HepG2 (cell line): ENCODE data around the gene SHANK3. TPM values are rescaled to one million over a fixed set of nuclear protein-coding genes. Genes with fewer than 3 reads are reported as not detected.

Source experiments
- CREM ChIP-seq, 2 experiments: sonication (generic) in 1 of 2; formaldehyde crosslinking in 1 of 2; IDR thresholded peaks; 2 replicates each; pipeline versions ENCODE4 v1.4.0 to v1.6.1; 2016 to 2020; ENCODE audit warnings: antibody characterized with exemption in 1 of 2, mild to moderate bottlenecking in 1 of 2, missing genetic modification reagents in 1 of 2
- ELF3 ChIP-seq: IDR thresholded peaks from 2 replicates; pipeline ENCODE4 v1.6.1; 2016; ENCODE audit warnings: missing genetic modification reagents, missing compliant biosample characterization
- ERF ChIP-seq: IDR thresholded peaks from 2 replicates; pipeline ENCODE4 v1.6.1; 2018; ENCODE audit warnings: missing biosample characterization, missing genetic modification reagents
- FOXC1 ChIP-seq: sonication (generic); formaldehyde crosslinking; IDR thresholded peaks from 2 replicates; pipeline ENCODE4 v1.8.0; 2022; ENCODE audit warnings: mild to moderate bottlenecking, missing genetic modification reagents, borderline replicate concordance
- GABPB1 ChIP-seq: IDR thresholded peaks from 2 replicates; pipeline ENCODE4 v1.6.1; 2016; ENCODE audit warnings: mild to moderate bottlenecking, missing genetic modification reagents, moderate library complexity, missing compliant biosample characterization
- HIVEP1 ChIP-seq: sonication (generic); formaldehyde crosslinking; IDR thresholded peaks from 2 replicates; pipeline ENCODE4 v1.4.0; 2020; ENCODE audit warnings: mild to moderate bottlenecking, missing genetic modification reagents
- KAT7 ChIP-seq: IDR thresholded peaks from 2 replicates; pipeline ENCODE4 v1.6.1; 2018; ENCODE audit warnings: borderline replicate concordance, missing compliant biosample characterization
- KLF15 ChIP-seq: sonication (generic); formaldehyde crosslinking; IDR thresholded peaks from 2 replicates; pipeline ENCODE4 v1.8.1; 2023; ENCODE audit warnings: borderline replicate concordance, mild to moderate bottlenecking, inconsistent platforms, missing genetic modification reagents, mixed read lengths
- MED13 ChIP-seq: sonication (generic); formaldehyde crosslinking; IDR thresholded peaks from 2 replicates; pipeline ENCODE4 v1.5.0; 2020; ENCODE audit warnings: missing genetic modification reagents
- NAIF1 ChIP-seq: sonication (generic); formaldehyde crosslinking; IDR thresholded peaks from 2 replicates; pipeline ENCODE4 v1.5.0; 2020; ENCODE audit warnings: mild to moderate bottlenecking, missing genetic modification reagents, borderline replicate concordance
- PAWR ChIP-seq: sonication (generic); formaldehyde crosslinking; IDR thresholded peaks from 2 replicates; pipeline ENCODE4 v1.4.0; 2020; ENCODE audit warnings: missing genetic modification reagents, mild to moderate bottlenecking, borderline replicate concordance
- POLR2AphosphoS5 ChIP-seq: IDR thresholded peaks from 2 replicates; pipeline ENCODE4 v1.6.1; 2012; ENCODE audit warnings: low read depth, low read length
- TBX2 ChIP-seq: sonication (generic); formaldehyde crosslinking; IDR thresholded peaks from 2 replicates; pipeline ENCODE4 v1.5.0; 2020; ENCODE audit warnings: missing genetic modification reagents, mild to moderate bottlenecking, borderline replicate concordance
- ZBTB26 ChIP-seq: IDR thresholded peaks from 2 replicates; pipeline ENCODE4 v1.6.1; 2016; ENCODE audit warnings: missing compliant biosample characterization, missing genetic modification reagents, borderline replicate concordance
- ZBTB43 ChIP-seq: sonication (generic); formaldehyde crosslinking; conservative IDR thresholded peaks from 2 replicates; pipeline ENCODE4 v1.4.0; 2020; ENCODE audit warnings: missing genetic modification reagents
- ZNF235 ChIP-seq: sonication (generic); formaldehyde crosslinking; IDR thresholded peaks from 2 replicates; pipeline ENCODE4 v1.8.1; 2023; ENCODE audit warnings: mild to moderate bottlenecking, missing genetic modification reagents, borderline replicate concordance
- ZNF546 ChIP-seq: sonication (generic); formaldehyde crosslinking; conservative IDR thresholded peaks from 2 replicates; pipeline ENCODE4 v1.8.1; 2023; ENCODE audit warnings: mild to moderate bottlenecking, missing genetic modification reagents
- ZSCAN22 ChIP-seq: sonication (generic); formaldehyde crosslinking; IDR thresholded peaks from 2 replicates; pipeline ENCODE4 v1.4.0; 2020; ENCODE audit warnings: mild to moderate bottlenecking, missing genetic modification reagents
- polyA plus RNA-seq, 8 experiments: library from polyadenylated mRNA; depleted of rRNA in 3 of 8; stranded (reverse) in 7 of 8; unstranded in 1 of 8; fragments of >200 nt; fragmentation: Illumina TruSeq in 4 of 8; extraction: Trizol in 4 of 8; gene quantifications; 2 replicates each; pipeline versions ENCODE4 v1.2.1 to v1.2.3, GENCODE V29; 2011 to 2016; ENCODE audit warnings: low read depth in 4 of 8, missing spikeins in 1 of 8, mixed read lengths in 1 of 8; ENCODE audit not compliant: insufficient read depth in 1 of 8
- total RNA-seq, 5 experiments: library from RNA; depleted of rRNA; stranded (reverse); fragments of >200 nt; fragmentation: Illumina TruSeq; extraction: Trizol; gene quantifications; 2 replicates each; pipeline ENCODE4 v1.2.3, GENCODE V29; 2016; ENCODE audit warnings: low read depth in 1 of 5
- TF ChIP-seq, protein P1 (sequence below): sonication (generic); formaldehyde crosslinking; IDR thresholded peaks from 2 replicates; pipeline ENCODE4 v1.4.0; 2020; ENCODE audit warnings: missing genetic modification reagents
- TF ChIP-seq, protein P2 (sequence below): sonication (generic); formaldehyde crosslinking; IDR thresholded peaks from 2 replicates; pipeline ENCODE4 v1.4.0; 2020; ENCODE audit warnings: mild to moderate bottlenecking, low read depth, missing genetic modification reagents
- TF ChIP-seq, protein P3 (sequence below): IDR thresholded peaks from 2 replicates; pipeline ENCODE4 v1.6.1; 2016; ENCODE audit warnings: missing compliant biosample characterization, missing genetic modification reagents, borderline replicate concordance

SHANK3 gene
- total and polyA plus RNA-seq, 2 of the 13 experiments (the other 11 are each of a cell fraction or from before 2014, with no cell fraction given): 2.9 to 4.6 TPM

GRCh38 chr22:50628543-50629134, 44.0 kb upstream of the SHANK3 start (continued):
- TF ChIP-seq, protein P1, sequence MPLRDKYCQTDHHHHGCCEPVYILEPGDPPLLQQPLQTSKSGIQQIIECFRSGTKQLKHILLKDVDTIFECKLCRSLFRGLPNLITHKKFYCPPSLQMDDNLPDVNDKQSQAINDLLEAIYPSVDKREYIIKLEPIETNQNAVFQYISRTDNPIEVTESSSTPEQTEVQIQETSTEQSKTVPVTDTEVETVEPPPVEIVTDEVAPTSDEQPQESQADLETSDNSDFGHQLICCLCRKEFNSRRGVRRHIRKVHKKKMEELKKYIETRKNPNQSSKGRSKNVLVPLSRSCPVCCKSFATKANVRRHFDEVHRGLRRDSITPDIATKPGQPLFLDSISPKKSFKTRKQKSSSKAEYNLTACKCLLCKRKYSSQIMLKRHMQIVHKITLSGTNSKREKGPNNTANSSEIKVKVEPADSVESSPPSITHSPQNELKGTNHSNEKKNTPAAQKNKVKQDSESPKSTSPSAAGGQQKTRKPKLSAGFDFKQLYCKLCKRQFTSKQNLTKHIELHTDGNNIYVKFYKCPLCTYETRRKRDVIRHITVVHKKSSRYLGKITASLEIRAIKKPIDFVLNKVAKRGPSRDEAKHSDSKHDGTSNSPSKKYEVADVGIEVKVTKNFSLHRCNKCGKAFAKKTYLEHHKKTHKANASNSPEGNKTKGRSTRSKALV: no peak
- TF ChIP-seq ERF (CRISPR knock-in tag) (no peak), ZNF235 (no peak), NAIF1 (no peak), KLF15 (CRISPR knock-in tag) (no peak), ELF3 (no peak), PAWR (no peak), ZSCAN22 (CRISPR knock-in tag) (no peak), FOXC1 (CRISPR knock-in tag) (no peak), CREM (IDR thresholded peaks at IDR 0.05) (no peak), CREM (CRISPR knock-in tag; IDR thresholded peaks at IDR 0.05) (no peak), ZNF546 (CRISPR knock-in tag) (no peak), MED13 (CRISPR knock-in tag) (no peak), KAT7 (CRISPR knock-in tag) (0 out of 2 replicates have a peak, but pooled peaks have one; percentile 7), TBX2 (CRISPR knock-in tag) (no peak), ZBTB43 (CRISPR knock-in tag) (no peak), POLR2AphosphoS5 (no peak; the same call in 1 of the 2 replicates), ZBTB26 (CRISPR knock-in tag) (no peak), GABPB1 (CRISPR knock-in tag) (no peak), HIVEP1 (0 out of 2 replicates have a peak, but pooled peaks have one; percentile 36)
- TF ChIP-seq, protein P2, sequence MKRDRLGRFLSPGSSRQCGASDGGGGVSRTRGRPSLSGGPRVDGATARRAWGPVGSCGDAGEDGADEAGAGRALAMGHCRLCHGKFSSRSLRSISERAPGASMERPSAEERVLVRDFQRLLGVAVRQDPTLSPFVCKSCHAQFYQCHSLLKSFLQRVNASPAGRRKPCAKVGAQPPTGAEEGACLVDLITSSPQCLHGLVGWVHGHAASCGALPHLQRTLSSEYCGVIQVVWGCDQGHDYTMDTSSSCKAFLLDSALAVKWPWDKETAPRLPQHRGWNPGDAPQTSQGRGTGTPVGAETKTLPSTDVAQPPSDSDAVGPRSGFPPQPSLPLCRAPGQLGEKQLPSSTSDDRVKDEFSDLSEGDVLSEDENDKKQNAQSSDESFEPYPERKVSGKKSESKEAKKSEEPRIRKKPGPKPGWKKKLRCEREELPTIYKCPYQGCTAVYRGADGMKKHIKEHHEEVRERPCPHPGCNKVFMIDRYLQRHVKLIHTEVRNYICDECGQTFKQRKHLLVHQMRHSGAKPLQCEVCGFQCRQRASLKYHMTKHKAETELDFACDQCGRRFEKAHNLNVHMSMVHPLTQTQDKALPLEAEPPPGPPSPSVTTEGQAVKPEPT (CRISPR knock-in tag): no peak
- TF ChIP-seq, protein P3, sequence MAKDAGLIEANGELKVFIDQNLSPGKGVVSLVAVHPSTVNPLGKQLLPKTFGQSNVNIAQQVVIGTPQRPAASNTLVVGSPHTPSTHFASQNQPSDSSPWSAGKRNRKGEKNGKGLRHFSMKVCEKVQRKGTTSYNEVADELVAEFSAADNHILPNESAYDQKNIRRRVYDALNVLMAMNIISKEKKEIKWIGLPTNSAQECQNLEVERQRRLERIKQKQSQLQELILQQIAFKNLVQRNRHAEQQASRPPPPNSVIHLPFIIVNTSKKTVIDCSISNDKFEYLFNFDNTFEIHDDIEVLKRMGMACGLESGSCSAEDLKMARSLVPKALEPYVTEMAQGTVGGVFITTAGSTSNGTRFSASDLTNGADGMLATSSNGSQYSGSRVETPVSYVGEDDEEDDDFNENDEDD (CRISPR knock-in tag): no peak
